Posterior cingulate gyrus (tissue), 11 donors: ENCODE measurements around the gene OXA1L.
A peak's percentile ranks its signal among the peaks of the same experiment; 100 is the strongest.
"Not testable (repeated sequence)": the region's sequence is repeated elsewhere in the genome, so short reads cannot be mapped to it uniquely, and the experiment has no call there.

Source experiments
- DNase-seq, 10 donors: peaks; one replicate each; pipeline versions ENCODE4 v3.0.0 to v3.0.0-alpha.2; 2020 to 2021; ENCODE audit warnings: mixed read lengths in 3 of 10
- intact Hi-C: fragments of 100-400 bp; cut with DNase I; formaldehyde crosslinking; loops from one replicate; pipeline ENCODE4 v1.15.1; 2023

The OXA1L gene

GRCh38 chr14:22797017-22797917 lies 30.8 kb downstream of the OXA1L start:
- no peak for DNase-seq
- intact Hi-C loops = no loop called here

GRCh38 chr14:22798528-22798927 lies 32.0 kb downstream of the OXA1L start:
- intact Hi-C loops = no loop called here

GRCh38 chr14:22800346-22800745 lies 33.9 kb downstream of the OXA1L start:
- DNase-seq = no peak
- intact Hi-C loops = no loop called here

More at GRCh38 chr14:22798528-22798927, 32.0 kb downstream of the OXA1L start:
- no peak for DNase-seq

- no peak for DNase-seq
- intact Hi-C loops = no loop called here
These were observed 35.2 kb downstream of the OXA1L start for GRCh38 chr14:22801716-22802115.

GRCh38 chr14:22802860-22803686 lies 36.6 kb downstream of the OXA1L start:
- intact Hi-C loops = no loop called here
- DNase-seq = peak in 1 of 10 donors; percentile 33

- DNase-seq = peak in 1 of 10 donors; percentile 30
- intact Hi-C loops = no loop called here
These were observed 37.1 kb downstream of the OXA1L start for GRCh38 chr14:22803687-22803974.

- DNase-seq = peak in 1 of 10 donors; percentile 2
- intact Hi-C loops = not testable (repeated sequence)
These were observed 38.7 kb downstream of the OXA1L start for GRCh38 chr14:22805235-22805634.

GRCh38 chr14:22807432-22808087 lies 41.1 kb downstream of the OXA1L start:
- intact Hi-C loops = no loop called here
- peak in 1 of 10 donors; percentile 9 for DNase-seq

GRCh38 chr14:22808388-22809209 lies 42.1 kb downstream of the OXA1L start:
- intact Hi-C loops = no loop called here
- peak in 1 of 10 donors; percentile 11 for DNase-seq

- intact Hi-C loops = no loop called here
- peak in 1 of 10 donors; percentile 31 for DNase-seq
These were observed 45.2 kb downstream of the OXA1L start for GRCh38 chr14:22811722-22812121.

GRCh38 chr14:22812744-22813143 lies 46.3 kb downstream of the OXA1L start:
- intact Hi-C loops = no loop called here

GRCh38 chr14:22813145-22813544 lies 46.7 kb downstream of the OXA1L start:
- intact Hi-C loops = no loop called here
- DNase-seq = peak in 1 of 10 donors; percentile 48

More at GRCh38 chr14:22812744-22813143, 46.3 kb downstream of the OXA1L start:
- peak in 1 of 10 donors; percentile 55 for DNase-seq

GRCh38 chr14:22814373-22814772 lies 47.9 kb downstream of the OXA1L start:
- peak in 1 of 10 donors; percentile 2 for DNase-seq
- intact Hi-C loops = no loop called here

- DNase-seq = peak in 1 of 10 donors; percentile 52
- intact Hi-C loops = no loop called here
These were observed 48.6 kb downstream of the OXA1L start, which contains the start of gene SLC7A7 for GRCh38 chr14:22814941-22815713. Gene SLC7A7 (minus strand): TSS chr14:22815435. CDS start chr14:22813398, 2,037 bp downstream.

GRCh38 chr14:22819151-22819988 lies 52.9 kb downstream of the OXA1L start:
- intact Hi-C loops = no loop called here
- DNase-seq = peak in 1 of 10 donors; percentile 78

GRCh38 chr14:22820731-22821130 lies 54.2 kb downstream of the OXA1L start:
- DNase-seq = peak in 1 of 10 donors; percentile 52
- intact Hi-C loops = loop anchor here (10.0 kb wide), 1 partner anchor 56 kb away; the partner anchor contains the start of gene OXA1L

GRCh38 chr14:22821193-22822015 lies 54.9 kb downstream of the OXA1L start:
- intact Hi-C loops = loop anchor here (10.0 kb wide), 1 partner anchor 57 kb away; the partner anchor contains the start of gene OXA1L
- DNase-seq = peak in 1 of 10 donors; percentile 74
